Astrocyte of the spinal cord (primary cell): ENCODE results near the gene SLC25A44.
"Not testable (repeated sequence)": the region's sequence is repeated elsewhere in the genome, so short reads cannot be mapped to it uniquely, and the experiment has no call there.

Source experiments
- DNase-seq: peaks from one replicate; pipeline ENCODE4 v3.0.0; 2011; ENCODE audit warnings: low read depth, low spot score
- H3K4me3 ChIP-seq: 2 replicates; pipeline ENCODE4 v1.5.1; 2011; ENCODE audit warnings: low read depth, mild to moderate bottlenecking, low read length, moderate library complexity
- in situ Hi-C: cut with HindIII; loops from 2 replicates; pipeline ENCODE4 v1.10.0; 2017; ENCODE audit warnings: low sequenced_read_pairs
- TF ChIP-seq, protein P1 (sequence below): IDR thresholded peaks from 2 replicates; pipeline ENCODE4 v1.5.1; 2012; ENCODE audit warnings: low read depth, mild to moderate bottlenecking, low read length, inconsistent platforms

The SLC25A44 gene

DNA sequence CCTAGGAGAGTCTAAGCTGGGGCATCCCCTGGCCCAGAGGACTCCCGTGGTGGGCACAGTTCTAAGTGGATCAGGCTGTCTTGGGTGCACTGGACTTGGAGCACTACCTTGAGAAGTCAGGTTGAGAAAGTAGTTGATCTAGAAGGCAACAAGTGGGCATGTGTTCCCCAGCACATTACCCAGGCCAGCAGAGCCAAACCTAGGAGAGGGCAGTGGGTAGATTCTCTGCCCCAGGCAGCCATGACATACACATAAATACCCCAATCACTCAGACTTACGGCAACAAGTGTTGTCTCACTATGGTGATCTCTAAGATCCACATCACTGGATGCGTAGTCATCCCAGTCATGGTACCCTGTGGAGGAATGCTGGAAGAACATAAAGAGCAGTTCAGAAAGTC is 17.3 kb downstream of the SLC25A44 start:
- no peak for DNase-seq
- in situ Hi-C loops: no loop called here
- H3K4me3 ChIP-seq: no peak overlapping the region
- TF ChIP-seq, protein P1, sequence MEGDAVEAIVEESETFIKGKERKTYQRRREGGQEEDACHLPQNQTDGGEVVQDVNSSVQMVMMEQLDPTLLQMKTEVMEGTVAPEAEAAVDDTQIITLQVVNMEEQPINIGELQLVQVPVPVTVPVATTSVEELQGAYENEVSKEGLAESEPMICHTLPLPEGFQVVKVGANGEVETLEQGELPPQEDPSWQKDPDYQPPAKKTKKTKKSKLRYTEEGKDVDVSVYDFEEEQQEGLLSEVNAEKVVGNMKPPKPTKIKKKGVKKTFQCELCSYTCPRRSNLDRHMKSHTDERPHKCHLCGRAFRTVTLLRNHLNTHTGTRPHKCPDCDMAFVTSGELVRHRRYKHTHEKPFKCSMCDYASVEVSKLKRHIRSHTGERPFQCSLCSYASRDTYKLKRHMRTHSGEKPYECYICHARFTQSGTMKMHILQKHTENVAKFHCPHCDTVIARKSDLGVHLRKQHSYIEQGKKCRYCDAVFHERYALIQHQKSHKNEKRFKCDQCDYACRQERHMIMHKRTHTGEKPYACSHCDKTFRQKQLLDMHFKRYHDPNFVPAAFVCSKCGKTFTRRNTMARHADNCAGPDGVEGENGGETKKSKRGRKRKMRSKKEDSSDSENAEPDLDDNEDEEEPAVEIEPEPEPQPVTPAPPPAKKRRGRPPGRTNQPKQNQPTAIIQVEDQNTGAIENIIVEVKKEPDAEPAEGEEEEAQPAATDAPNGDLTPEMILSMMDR: no peak

DNA sequence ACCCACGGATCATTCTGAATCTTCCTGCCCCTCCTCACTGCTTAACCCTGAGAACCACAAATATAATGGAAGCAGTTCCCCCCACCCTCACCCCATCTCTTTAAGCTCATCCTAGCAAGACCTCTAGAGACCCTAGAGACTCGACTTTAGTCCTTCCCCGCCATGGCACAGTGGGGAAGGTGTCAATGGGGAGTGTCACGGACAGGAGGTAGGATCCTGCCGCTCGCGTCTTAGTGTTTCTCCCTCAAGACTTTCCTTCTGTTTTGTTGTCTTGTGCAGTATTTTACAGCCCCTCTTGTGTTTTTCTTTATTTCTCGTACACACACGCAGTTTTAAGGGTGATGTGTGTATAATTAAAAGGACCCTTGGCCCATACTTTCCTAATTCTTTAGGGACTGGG is 18.2 kb downstream of the SLC25A44 start:
- H3K4me3 ChIP-seq: peak overlapping the region; percentile 95

DNA sequence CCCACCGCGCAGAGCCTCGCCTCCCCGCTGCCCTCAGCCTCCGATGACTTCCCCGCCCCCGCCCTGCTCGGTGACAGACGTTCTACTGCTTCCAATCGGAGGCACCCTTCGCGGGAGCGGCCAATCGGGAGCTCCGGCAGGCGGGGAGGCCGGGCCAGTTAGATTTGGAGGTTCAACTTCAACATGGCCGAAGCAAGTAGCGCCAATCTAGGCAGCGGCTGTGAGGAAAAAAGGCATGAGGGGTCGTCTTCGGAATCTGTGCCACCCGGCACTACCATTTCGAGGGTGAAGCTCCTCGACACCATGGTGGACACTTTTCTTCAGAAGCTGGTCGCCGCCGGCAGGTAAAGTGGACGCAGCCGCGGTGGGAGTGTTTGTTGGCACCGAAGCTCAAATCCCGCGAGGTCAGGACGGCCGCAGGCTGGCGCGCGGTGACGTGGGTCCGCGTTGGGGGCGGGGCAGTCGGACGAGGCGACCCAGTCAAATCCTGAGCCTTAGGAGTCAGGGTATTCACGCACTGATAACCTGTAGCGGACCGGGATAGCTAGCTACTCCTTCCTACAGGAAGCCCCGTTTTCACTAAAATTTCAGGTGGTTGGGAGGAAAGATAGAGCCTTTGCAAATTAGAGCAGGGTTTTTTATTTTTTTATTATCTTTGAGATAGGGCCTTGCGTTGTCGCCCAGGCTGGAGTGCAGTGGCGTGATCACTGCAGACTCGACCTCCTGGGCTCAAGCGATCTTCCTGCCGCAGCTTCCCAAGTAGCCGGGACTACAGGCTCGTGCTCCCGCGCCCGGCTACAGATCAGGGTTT is 19.1 kb downstream of the SLC25A44 start, which contains the start of gene PMF1:
Gene PMF1, plus strand, starts transcription at position 175 of the 811 bp plus-strand sequence. Its CDS starts 9 bp downstream, at position 184.
- peak within 1 kb of the TSS; percentile 95 for H3K4me3 ChIP-seq
- peak; percentile 98 for DNase-seq
- in situ Hi-C loops: no loop called here
- TF ChIP-seq, protein P1: no peak

More for the DNA sequence above, 18.2 kb downstream of the SLC25A44 start:
- no peak for DNase-seq
- in situ Hi-C loops: no loop called here
- TF ChIP-seq, protein P1: no peak

DNA sequence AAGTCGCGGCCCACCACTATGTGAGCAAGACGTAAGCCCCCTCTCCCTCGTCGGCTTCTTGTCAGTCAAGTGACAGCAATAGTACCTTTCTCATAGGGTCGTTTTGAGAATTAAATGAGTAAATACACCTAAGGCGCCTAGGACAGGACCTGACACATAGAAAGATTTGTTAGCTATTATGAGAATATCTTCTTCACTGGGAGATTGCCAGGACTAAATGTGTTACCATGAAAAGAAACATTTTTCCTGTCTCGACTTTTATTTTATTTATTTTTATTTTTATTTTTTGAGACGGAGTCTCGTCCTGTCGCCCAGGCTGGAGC is 19.7 kb downstream of the SLC25A44 start:
- in situ Hi-C loops: no loop called here
- DNase-seq: no peak
- TF ChIP-seq, protein P1: no peak
- H3K4me3 ChIP-seq: peak overlapping the region; percentile 95

DNA sequence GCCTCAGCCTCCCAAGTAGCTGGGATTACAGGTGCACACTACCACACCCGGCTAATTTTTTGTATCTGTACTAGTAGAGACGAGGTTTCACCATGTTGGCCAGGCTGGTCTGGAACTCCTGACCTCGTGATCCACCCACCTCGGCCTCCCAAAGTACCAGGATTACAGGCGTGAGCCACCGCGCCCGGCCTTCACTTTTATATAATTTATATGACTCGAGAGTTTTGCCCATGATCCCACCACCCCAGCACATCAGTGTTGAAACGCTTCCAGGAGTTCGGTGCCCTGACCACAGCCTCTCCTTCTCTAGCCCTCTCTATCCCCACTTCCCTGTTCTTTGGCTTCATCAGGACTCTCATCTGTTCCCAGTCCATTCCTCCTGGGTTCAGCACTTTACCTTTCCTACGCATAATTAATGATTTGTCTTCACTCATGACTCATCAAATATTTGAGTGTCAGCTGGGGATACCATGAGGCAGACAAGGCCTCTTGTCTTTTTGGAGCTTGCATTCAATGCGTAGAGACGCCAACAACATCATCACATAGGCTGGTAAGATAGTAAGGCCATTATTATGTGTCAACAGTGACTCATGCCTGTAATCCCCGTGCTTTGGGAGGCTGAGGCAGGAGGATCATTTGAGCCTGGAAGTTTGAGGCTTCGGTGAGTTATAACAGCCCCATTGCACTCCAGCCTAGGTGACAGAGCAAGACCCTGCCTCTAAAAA is 20.3 kb downstream of the SLC25A44 start:
- in situ Hi-C loops: no loop called here
- peak overlapping the region; percentile 95 for H3K4me3 ChIP-seq
- TF ChIP-seq, protein P1: no peak

DNA sequence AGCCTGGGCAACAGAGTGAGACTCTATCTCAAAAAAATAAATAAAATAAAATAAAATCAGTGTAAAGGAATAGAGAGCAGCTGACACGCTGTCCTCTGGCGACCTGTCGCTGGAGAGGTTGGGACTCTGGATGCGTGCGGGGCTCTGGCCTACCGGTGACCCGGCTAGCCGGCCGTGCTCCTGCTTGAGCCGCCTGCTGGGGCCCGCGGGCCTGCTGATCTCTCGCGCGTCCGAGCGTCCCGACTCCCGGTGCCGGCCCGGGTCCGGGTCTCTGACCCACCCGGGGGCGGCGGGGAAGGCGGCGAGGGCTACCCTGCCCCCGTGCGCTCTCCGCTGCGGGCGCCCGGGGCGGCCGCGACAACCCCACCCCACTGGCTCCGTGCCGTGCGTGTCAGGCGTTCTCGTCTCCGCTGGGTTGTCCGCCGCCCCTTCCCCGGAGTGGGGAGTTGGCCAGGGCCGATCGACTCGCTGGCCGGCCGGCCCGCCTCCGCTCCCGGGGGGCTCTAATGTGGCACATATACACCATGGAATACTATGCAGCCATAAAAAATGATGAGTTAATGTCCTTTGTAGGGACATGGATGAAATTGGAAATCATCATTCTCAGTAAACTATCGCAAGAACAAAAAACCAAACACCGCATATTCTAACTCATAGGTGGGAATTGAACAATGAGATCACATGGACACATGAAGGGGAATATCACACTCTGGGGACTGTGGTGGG is 22.6 kb downstream of the SLC25A44 start:
- in situ Hi-C loops, DNase-seq, H3K4me3 ChIP-seq: not testable (repeated sequence)

More for the DNA sequence above, 20.3 kb downstream of the SLC25A44 start:
- DNase-seq: peak; percentile 15

DNA sequence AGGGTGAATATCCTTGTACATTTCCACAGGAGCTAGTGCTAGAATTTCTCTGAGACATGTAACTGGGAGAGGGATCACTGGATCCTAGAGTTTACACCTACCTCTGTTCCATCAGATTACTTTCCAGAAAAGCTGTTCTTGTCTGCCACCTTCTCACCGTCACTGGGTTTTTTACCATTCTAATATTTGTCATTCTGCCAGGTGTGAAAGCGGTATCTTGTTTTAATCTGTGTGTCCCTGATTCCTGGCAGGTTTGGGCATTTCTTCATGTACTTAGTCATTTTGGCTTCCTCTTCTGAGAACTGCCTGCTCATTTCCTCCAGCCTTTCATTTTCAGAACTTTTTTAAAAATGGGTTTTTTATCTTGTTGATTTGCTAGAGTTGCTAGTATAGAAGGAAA is 24.0 kb downstream of the SLC25A44 start:
- in situ Hi-C loops: no loop called here

More for the DNA sequence above, 24.0 kb downstream of the SLC25A44 start:
- TF ChIP-seq, protein P1: no peak
- DNase-seq: peak; percentile 26
- H3K4me3 ChIP-seq: no peak overlapping the region
